ENCODE measurements around the gene EIF1AX. TPM values are rescaled to one million over a fixed set of nuclear protein-coding genes. Genes with fewer than 3 reads are reported as not detected.
"Not testable (repeated sequence)": the region's sequence is repeated elsewhere in the genome, so short reads cannot be mapped to it uniquely, and the experiment has no call there.

The EIF1AX gene
- total RNA-seq, 4 donors from 2014 or later, result 37.5 to 62.1 (median 55.2) TPM

DNA sequence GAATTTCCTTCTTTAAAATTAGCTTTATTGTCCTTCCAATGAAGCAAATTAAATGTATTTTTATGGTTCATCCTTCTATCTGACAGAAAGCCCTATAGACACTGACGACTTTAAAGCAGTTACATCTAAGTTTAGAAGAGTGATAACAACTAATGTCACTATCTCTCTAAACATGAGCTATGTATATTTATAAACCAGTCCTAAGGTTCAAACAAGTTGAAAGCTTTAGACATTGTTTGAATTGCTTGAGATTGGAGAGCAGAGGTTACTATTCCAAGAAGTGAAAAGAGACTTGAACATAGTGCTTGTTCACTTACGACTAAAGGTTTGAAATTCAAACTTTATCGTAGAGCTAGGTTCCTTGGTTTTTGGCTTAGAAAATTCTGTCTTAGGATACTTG is 30.2 kb upstream of the EIF1AX start:
- no peak for DNase-seq (ENCODE audit: low spot score)
- TF ChIP-seq, protein P1, sequence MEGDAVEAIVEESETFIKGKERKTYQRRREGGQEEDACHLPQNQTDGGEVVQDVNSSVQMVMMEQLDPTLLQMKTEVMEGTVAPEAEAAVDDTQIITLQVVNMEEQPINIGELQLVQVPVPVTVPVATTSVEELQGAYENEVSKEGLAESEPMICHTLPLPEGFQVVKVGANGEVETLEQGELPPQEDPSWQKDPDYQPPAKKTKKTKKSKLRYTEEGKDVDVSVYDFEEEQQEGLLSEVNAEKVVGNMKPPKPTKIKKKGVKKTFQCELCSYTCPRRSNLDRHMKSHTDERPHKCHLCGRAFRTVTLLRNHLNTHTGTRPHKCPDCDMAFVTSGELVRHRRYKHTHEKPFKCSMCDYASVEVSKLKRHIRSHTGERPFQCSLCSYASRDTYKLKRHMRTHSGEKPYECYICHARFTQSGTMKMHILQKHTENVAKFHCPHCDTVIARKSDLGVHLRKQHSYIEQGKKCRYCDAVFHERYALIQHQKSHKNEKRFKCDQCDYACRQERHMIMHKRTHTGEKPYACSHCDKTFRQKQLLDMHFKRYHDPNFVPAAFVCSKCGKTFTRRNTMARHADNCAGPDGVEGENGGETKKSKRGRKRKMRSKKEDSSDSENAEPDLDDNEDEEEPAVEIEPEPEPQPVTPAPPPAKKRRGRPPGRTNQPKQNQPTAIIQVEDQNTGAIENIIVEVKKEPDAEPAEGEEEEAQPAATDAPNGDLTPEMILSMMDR (IDR thresholded peaks at IDR 0.05), result no peak
- ATAC-seq (ENCODE audit: low FRiP score), result no peak

DNA sequence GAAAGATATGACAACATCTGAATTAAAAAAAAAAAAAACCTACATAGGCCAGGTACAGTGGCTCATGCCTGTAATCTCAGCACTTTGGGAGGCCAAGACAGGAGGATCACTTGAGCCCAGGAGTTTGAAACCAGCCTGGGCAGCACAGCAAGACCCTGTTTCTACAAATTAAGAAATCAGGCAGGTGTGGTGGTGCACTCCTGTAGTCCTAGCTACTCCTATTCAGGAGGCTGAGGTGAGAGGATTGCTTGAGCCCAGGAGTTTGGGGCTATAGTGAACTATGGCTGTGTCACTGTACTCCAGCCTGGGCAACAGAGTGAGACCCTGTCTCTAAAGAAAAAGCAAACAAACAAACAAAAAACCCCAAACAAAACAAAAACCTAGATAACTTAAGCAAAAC is 20.9 kb upstream of the EIF1AX start:
- not testable (repeated sequence) for ATAC-seq (ENCODE audit: low FRiP score); DNase-seq (ENCODE audit: low spot score)

DNA sequence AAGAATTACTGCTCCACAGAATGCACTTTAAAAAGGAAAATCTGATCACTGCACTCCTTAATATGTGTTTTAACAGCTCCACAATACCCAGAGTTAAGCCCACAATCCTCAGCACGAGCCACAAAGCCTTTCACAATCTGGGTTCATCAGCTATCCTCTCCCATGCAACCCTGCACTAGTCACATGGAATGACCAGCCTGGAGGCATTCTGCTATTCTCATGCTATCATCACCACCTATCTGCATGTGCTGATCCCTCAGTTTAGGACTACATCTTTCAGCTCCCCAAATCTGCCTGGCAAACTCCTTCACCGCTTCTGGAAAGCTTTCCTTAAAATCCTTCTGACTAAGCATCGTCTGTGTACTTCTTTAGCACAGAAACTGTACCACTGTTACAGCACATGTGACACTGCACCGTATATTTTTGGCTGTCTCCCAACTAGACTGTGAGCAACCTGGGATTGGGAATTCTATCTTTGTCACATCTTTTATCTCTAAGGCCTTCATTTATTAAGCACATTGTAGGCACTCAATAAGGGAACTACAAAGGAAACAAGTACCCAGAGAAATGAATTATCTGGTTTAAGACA is 18.3 kb upstream of the EIF1AX start:
- no peak for DNase-seq (ENCODE audit: low spot score)
- no peak for ATAC-seq (ENCODE audit: low FRiP score)
- TF ChIP-seq, protein P1 (IDR thresholded peaks at IDR 0.05), result no peak

DNA sequence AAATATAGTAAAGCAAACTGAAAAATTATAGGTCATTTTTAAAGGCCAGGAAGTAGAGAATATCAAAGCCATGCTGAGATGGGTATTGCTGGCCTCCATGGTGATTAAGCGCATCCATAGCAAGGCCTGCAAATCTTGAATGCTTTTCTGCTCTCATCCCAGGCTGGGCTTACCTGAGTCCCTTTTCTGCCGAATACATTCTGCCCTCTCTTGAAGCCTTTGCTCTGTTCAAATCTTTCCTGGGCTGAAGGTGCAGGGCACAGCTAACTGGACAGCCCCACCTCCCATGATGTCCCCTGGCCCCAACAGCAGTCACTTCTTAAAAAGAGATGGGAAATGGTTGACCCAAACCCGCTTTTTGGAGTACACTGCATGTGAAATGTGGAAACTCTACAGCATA is 10.1 kb upstream of the EIF1AX start:
- no peak for DNase-seq (ENCODE audit: low spot score)
- ATAC-seq (ENCODE audit: low FRiP score), result no peak
- TF ChIP-seq, protein P1 (IDR thresholded peaks at IDR 0.05), result no peak

DNA sequence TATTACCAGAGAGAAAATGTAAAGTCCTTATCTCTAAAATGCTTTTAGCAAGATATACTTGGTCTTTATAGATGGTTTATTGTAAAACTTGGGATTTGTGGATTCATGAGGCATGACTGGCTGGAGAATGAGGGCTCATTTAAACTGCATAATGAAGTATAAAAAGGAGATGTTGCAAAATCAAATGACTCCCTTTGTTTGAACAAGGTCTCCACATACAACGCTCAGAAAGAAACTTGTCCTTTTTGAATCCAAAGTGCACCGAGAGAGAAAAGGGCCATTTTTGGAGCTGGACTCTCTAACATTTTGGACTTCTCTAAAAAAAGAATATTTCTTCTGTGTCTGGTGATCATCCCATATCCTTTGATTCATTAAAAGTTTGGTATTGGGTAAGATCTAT is 7.7 kb upstream of the EIF1AX start:
- ATAC-seq (ENCODE audit: low FRiP score) (no peak), DNase-seq (ENCODE audit: low spot score) (no peak)
- TF ChIP-seq, protein P1 (IDR thresholded peaks at IDR 0.05), result no peak

DNA sequence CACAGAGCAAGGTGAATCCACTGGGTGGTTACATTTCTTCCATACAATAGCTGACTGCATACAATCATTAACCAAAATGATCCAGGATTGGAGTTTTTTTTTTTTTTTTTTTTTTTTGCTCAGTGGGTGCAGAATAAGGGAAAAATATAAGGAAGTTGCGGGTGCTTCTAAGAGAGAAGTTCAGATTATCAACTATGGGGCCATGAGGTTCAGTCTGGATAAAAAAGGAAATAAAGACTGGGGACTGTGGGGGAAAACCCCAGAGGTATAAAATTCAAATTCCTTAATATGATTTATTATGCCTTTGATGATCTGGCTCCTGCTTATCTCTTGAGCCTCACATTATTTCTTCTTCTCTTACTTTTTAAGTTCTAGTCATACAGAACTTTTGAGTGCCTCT is 5.9 kb upstream of the EIF1AX start:
- TF ChIP-seq, protein P1 (IDR thresholded peaks at IDR 0.05), result no peak
- DNase-seq (ENCODE audit: low spot score), result no peak
- ATAC-seq (ENCODE audit: low FRiP score), result no peak

DNA sequence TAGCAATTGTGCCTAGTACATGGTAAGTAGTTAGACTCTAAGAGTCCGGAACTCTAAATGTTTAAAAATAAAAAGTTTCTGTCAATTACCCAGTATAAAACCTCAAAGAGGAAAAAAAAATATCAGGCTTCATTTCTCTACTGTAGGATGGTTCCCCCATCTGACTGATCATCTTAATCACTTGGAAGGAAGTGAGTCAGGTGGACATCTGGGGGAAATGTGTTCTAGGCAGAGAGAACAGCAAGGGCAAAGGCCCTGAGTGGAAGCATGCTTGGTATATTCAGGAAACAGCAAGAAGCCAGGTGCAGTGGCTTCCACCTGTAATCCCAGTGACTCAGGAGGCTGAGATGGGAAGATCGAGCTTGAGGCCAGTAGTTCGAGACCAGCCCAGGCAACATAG is 2.9 kb upstream of the EIF1AX start:
- ATAC-seq (ENCODE audit: low FRiP score) (no peak), DNase-seq (ENCODE audit: low spot score) (no peak)
- TF ChIP-seq, protein P1 (IDR thresholded peaks at IDR 0.05), result no peak

DNA sequence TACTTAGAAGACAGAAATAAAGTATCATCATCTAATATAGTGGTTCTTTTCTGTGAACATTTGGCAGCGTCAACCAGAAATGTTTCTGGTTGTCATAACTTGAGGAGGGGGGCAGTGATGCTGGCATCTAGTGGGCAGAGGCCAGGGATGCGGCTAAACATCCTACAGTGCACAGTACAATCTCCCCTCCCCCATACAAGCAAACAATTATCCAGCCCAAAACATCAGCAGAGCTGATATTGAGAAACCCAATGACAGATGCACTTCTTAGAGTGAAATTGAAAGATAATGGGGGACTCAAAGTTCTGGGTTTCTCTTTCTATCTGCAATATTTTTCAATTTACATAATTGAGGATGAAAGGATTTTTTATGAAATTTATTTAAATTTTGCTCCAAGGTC is 1.9 kb upstream of the EIF1AX start:
- TF ChIP-seq, protein P1 (IDR thresholded peaks at IDR 0.05), result no peak
- ATAC-seq (ENCODE audit: low FRiP score) (no peak), DNase-seq (ENCODE audit: low spot score) (no peak)

Data from omental fat pad (tissue), 4 donors.